Stimulated activated CD4-positive, alpha-beta T cell treated with anti-CD3 and anti-CD28 coated beads, TNF-alpha, amount 100 ng/mL, for 1 hour (primary cell): ENCODE results near the gene CYB5A.

ENCODE experiments used
- DNase-seq, 3 donors: peaks; one replicate each; pipeline ENCODE4 v3.0.0-alpha.2; 2020; ENCODE audit warnings: low read depth in 3 of 3, low spot score in 1 of 3

Gene CYB5A

GRCh38 chr18:74249181-74249968 is 42.4 kb downstream of the CYB5A start:
- DNase-seq = no peak

GRCh38 chr18:74248595-74248994 is 43.2 kb downstream of the CYB5A start:
- no peak for DNase-seq

- DNase-seq = no peak
These were observed 43.6 kb downstream of the CYB5A start for GRCh38 chr18:74248189-74248588.

DNA sequence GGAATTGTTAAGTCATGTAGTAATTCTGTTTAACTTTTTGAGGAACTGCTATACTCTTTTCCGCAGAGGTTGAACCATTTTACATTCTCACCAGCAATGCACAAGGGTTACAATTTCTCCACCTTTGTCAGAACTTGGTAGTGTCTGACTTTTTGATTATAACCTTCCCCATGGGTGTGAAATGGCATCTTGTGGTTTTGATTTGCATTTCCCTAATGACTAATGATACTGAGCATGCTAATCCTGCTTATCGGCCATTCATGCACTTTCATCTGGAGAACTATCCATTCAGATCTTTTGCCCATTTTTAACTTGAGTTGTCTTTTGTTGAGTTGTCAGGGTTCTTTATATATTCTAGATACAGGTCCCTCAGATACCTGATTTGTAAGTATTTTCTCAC is 47.2 kb downstream of the CYB5A start:
- DNase-seq = no peak

GRCh38 chr18:74243127-74243526 is 48.6 kb downstream of the CYB5A start:
- no peak for DNase-seq

GRCh38 chr18:74242438-74243096 is 49.2 kb downstream of the CYB5A start:
- DNase-seq = no peak

- DNase-seq = no peak
These were observed 49.8 kb downstream of the CYB5A start for GRCh38 chr18:74241970-74242369.

GRCh38 chr18:74241426-74241825 is 50.3 kb downstream of the CYB5A start:
- no peak for DNase-seq

DNA sequence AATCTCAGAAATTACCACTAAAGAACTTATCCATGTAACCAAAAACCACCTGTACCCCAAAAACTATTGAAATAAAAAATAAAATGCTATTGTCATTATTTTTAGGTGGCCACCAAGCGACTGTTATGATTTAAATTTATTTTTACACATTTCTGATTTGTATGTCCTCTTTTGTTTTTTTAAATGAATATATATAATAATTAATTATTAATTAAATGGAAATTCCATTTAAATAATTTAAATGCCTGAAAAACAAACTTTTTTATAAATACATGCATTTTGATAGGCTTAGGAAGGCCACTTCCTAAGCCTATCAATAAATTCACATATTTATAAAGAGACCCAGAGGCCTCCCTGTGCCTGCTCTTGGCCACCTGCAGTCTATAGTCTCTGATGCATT is 52.2 kb downstream of the CYB5A start:
- no peak for DNase-seq

DNA sequence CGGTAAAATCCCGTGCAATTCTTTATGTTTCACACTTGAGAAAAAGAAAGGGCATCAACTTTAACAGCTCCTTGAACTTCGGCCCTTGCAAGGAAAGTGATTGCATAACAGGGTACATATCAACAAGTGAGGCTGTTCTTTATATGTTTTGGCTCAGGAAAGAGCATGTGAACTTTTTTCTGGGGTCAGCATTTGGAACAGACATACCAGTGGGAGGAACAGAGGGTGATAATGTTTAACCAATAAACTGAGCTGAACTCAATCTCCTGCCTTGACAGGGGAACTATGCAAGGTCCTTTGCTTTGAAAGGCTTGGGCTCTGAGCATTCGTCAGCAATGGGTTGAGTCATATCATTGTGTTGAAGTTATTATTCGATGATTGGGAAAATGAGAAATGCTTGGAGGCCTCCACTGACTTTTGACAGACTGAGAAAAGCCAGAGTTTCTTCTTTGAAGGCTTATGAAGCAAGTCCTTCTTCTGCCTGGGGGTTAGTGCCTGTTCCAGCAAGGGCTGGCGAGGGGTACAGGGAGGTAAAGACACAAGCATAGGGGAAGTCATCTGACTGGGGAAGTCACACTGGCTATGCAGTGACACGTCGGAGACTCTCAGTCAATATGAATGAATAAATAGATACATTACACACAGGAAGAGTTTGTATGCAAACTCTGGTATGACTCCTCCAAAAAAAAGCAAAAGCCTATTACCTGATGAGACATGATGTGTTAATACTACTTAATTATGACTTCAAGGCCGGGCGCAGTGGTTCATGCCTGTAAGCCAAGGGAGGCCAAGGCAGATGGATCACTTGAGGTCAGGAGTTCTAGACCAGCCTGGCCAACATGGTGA is 57.2 kb downstream of the CYB5A start:
- DNase-seq = no peak

DNA sequence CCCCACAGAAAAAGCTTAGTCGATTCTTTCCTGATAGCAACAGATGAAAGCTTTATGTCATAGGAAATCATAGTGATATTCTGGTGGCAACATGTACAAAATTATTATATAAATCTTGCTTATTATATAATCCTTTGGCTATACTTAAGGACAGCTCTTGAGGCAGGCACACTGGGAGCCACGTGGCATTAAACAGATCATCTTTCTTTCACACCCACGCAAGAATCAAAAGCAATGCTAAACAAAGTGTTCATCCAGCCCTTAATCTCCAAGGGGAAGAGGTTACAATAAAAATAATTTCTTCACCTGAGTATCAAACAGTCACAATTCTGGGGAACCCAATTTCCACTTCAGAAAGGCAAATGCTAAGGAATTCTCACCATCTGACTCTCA is 57.8 kb downstream of the CYB5A start:
- DNase-seq = no peak

GRCh38 chr18:74230922-74231714 is 60.6 kb downstream of the CYB5A start:
- DNase-seq = no peak

- DNase-seq = no peak
These were observed 61.9 kb downstream of the CYB5A start for GRCh38 chr18:74229891-74230290.

DNA sequence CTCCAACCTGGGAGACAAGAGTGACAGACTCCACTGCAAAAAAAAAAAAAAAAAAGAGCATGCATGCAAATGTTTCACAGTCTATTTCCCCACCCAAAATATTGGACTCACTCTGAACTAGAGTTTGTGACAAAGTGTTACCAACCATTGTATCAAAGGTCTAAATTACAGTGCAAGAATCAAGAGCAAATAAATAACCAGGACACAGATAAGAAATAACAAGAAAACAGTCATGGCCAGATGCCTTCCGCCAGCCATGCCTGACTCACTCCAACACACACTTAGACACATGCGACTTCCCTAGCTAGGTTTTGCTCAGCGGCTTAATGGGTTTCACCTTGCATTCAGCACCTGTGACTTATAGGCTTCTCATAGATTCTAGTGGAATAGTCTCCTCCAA is 62.8 kb downstream of the CYB5A start:
- no peak for DNase-seq

GRCh38 chr18:74228312-74228711 is 63.5 kb downstream of the CYB5A start:
- DNase-seq = no peak

GRCh38 chr18:74226666-74227065 is 65.1 kb downstream of the CYB5A start:
- no peak for DNase-seq

DNA sequence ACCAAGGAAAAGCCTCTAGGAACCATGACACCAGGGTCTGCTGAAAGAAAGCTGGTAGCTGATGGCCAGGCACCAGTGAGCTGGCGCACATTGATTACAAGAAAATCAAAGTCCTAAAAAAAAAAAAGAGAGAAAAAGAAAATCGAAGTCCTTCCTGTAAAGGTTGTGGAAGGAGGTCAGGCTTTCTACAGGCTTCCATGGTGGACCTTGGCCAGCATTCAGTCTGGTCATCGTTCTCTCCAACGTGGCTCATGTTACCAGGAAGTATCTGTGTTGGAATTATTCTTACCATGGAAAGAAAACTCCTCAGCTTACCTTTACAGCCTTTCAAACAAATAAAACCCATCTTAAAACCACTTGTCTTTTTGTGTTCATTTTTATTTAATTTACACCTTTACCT is 65.6 kb downstream of the CYB5A start:
- DNase-seq = no peak

DNA sequence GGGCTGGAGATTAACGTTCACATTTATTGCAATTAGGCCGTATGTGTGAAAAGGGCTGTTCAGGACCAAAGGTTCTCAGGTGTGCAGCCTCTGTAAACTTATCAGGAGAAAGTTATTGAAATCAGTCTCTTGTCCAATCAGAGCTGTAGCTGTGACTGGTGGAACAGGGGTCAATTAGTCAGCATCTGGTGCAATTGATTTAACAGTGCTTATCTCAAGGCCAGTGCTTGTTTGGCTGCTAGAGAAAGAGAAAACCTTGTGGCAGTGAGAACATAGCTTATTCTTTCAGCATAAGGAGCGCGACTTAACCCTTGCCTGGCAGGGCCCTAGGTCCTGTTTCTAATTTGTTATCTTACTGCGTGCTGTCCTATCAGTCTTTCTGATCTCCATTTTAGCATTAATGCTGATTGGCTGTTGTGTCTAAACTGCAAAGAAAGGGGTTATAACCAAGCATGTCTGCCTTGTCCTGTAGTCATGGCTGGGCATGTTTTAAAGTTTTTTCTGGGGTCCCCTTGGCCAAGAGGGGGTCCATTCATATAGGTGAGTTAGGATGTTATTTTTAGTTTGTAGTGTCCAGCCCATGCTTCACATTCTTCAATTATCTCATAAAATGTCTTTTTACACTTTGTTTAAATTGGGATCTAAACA is 66.4 kb downstream of the CYB5A start:
- DNase-seq = no peak

DNA sequence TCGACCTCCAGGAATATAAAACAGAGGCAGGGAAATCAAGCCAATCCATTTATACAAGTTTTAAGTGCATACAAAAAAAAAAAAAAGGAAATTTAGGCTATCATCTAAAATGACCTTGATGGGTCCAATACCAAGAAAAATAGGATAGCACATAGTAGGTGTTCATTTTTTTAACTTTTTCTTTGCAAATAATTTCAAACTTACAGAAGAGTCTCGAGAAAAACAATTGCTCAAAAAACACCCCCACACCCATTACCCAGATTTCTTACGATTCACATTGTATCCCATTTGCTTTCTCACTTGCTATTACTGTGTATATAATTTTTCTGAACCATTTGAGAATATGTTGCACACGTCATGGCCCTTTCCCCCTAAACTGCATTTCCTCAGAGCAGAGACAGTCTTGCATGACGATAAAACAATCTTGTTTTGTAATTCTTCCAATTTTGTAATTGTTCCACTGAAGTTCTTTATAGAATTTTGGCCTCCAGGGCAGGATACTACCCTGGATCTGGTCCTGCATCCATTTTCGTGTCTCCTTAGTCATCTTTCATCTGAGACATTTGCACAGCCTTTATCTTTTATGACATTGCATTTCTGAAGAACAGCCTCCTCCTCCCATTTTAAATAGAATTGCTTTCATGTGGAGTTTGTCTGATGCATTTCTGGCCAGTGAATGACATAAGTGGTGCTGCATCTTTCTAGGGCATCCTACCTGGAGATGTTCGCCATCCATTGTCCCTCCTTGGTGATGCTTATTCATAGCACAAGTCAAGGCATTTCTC is 68.9 kb downstream of the CYB5A start:
- DNase-seq = no peak

GRCh38 chr18:74221081-74221480 is 70.7 kb downstream of the CYB5A start:
- DNase-seq = no peak
